HG03342 (cell line): ENCODE results near the gene ZNF653.
"Not testable (repeated sequence)": the region's sequence is repeated elsewhere in the genome, so short reads cannot be mapped to it uniquely, and the experiment has no call there.

Experiments
- ATAC-seq: cut with Tn5 transposase; IDR thresholded peaks from one replicate; pipeline ENCODE4 v1.9.1; 2021; ENCODE audit warnings: mild to moderate bottlenecking, moderate library complexity; ENCODE audit not compliant: unreplicated experiment

ZNF653 gene

DNA sequence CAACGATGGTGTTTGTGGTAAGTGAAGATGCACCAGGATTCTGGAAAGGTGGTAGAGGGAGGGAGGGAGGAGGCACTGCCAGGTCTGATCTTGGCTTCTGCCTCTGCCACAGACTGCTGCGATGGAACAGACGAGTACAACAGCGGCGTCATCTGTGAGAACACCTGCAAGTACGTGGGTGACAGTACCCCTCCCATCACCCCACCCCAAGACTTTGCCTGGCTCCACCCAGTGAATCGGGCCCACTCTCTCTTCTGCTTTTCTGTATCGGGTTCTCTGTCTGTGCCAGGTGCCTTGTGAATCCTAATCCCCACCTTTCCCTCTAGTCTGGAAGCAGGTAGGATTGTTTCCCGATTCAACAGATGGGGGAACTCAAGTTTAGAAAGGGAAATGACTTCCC lies 67.7 kb downstream of the ZNF653 start:
- no peak for ATAC-seq

DNA sequence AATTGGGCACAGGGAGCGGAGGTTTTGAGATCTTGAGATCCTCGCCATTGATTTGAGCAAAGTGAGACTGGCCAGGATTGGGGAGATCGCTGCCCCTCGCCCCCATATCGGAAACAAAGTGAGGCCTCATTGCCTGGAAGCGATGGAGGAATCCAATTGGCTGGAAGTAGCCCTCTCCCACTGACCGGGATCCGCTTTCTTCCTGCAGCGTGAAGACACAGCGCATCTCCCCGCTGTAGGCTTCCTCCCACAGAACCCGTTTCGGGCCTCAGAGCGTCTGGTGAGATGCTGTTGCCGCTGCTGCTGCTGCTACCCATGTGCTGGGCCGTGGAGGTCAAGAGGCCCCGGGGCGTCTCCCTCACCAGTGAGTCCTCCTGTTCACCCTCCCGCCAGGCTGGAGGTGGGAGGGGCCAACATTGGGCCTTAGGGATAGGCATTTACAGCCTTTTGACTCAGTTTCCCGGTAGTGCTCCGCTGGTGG lies 69.8 kb downstream of the ZNF653 start:
- ATAC-seq: no peak

DNA sequence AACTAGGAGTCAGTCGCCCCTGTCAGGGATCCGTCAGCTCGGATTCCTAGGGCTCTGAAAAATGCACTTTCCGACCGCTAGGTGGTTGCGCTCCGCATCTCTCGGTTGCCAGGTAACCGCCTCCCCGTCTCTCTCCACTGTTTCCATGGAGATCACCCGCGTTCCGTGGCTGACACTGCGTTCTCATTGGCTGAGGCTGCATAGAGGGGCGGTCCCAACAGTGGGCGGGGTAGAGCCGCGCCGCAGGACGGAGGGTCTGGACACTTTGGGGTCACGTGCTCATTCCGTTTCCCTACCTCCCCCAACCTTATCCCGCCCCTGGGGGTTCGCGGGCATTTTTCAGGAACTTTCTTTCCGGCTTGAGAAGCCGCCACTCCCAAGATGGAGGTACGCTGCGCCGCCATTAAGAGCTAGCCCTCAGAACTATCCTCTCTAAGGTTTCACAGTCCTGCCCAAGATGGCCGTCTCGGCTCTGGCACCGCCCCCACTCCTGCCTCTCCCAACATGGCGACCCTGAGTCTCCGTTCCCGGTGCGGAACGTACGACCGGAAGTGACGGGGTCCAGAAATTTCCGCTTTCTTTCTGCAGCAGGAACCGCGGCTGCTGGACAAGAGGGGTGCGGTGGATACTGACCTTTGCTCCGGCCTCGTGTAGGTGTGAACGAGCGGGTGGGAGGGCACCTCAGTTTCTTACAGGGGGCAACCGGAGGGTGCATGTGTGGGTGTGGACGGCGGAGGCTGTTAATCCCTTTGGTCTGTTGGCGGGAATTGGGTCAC lies 70.4 kb downstream of the ZNF653 start, which contains the start of the genes ODAD3 and PRKCSH:
Gene ODAD3, minus strand, starts transcription at position 65 of the 776 bp plus-strand sequence. CDS start 105 bp downstream, outside the sequence.
Gene PRKCSH, plus strand, starts transcription at position 579 of the 776 bp plus-strand sequence. CDS start 483 bp downstream, outside the sequence.
- ATAC-seq: peak; percentile 84

DNA sequence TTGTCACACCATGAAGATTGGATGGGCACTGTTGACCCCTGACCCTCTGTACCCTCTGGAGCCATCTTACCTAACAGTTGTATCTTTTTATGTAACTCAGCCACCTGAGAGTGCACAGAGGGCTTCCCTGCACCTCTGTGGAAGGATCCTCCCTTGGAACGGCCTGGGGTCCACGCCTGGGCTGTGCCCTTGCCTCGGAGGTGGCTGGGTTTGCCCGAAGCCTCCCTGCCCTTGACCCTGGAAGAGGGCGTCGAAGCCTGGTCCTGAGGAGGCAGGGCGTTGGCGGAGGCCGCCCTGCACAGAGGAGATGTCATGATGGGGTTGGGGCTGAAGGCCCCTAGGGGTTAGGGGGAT lies 71.0 kb downstream of the ZNF653 start:
- ATAC-seq: peak; percentile 21

GRCh38 chr19:11433526-11433925 lies 72.1 kb downstream of the ZNF653 start:
- not testable (repeated sequence) for ATAC-seq
